HepG2 (cell line): ENCODE data around the gene SUMO1. TPM values are rescaled to one million over a fixed set of nuclear protein-coding genes. Genes with fewer than 3 reads are reported as not detected.

Source experiments
- ATAC-seq: fragments of 200-7000 bp; cut with Tn5 transposase; 3 replicates; pipeline ENCODE4 v1.9.1; 2020; ENCODE audit warnings: mild to moderate bottlenecking, moderate library complexity
- BruUV-seq: library from RNA; stranded (reverse); fragments of 400-500 nt; replicated peaks from 2 replicates; lab custom pipeline; 2021; lab: Mats Ljungman, UMichigan
- CTCF ChIA-PET: fragments of 300-600 bp; formaldehyde crosslinking; extraction: SDS; loops from one replicate; lab custom pipeline; 2021; ENCODE audit warnings: low total read pairs, inconsistent platforms, low intra/inter-chr PET ratio; lab: Yijun Ruan, JAX
- POLR2A ChIA-PET: fragments of 350-600 bp; sonication (Branson Sonifier 250); formaldehyde crosslinking; loops from one replicate; lab custom pipeline; 2020; ENCODE audit warnings: antibody characterized with exemption, inconsistent platforms; lab: Yijun Ruan, JAX
- DNase-seq: peaks from one replicate; pipeline ENCODE4 v3.0.0-alpha.2; 2015; ENCODE audit warnings: low spot score
- FAIRE-seq: peaks from 3 replicates; lab custom pipeline; 2011; peaks lifted over from hg19 to GRCh38; lab: Jason Lieb, UNC
- H2AFZ ChIP-seq: one replicate; pipeline ENCODE4 v1.6.1; 2011; ENCODE audit warnings: low read length, inconsistent platforms
- H3K27ac ChIP-seq: fragments of 300-600 bp; 3 replicates; pipeline ENCODE4 v1.8.0; 2011; ENCODE audit warnings: mixed run types, mild to moderate bottlenecking, mixed read lengths, low read length, inconsistent platforms; ENCODE audit not compliant: insufficient read depth; ENCODE audit errors: extremely low read length
- H3K27me3 ChIP-seq, 2 experiments: fragments of 200-600 bp in 1 of 2; 2 replicates in 1 of 2; 3 replicates in 1 of 2; pipeline versions ENCODE4 v1.6.0 to v1.8.0; 2011; ENCODE audit warnings: low read length in 2 of 2, mild to moderate bottlenecking in 2 of 2, moderate library complexity in 2 of 2, inconsistent platforms in 1 of 2; ENCODE audit not compliant: insufficient read depth in 2 of 2, control insufficient read depth in 1 of 2
- H3K36me3 ChIP-seq, 2 experiments: fragments of 200-600 bp in 1 of 2; replicated peaks in 1 of 2; 2 replicates in 1 of 2; 3 replicates in 1 of 2; pipeline versions ENCODE4 v1.5.1 to v1.8.0; 2011; ENCODE audit warnings: low read length in 2 of 2, inconsistent platforms in 1 of 2; ENCODE audit not compliant: insufficient read depth in 2 of 2, control insufficient read depth in 1 of 2
- H3K4me1 ChIP-seq: 2 replicates; pipeline ENCODE4 v1.5.1; 2012; ENCODE audit warnings: low read length, inconsistent platforms; ENCODE audit not compliant: insufficient read depth
- H3K4me2 ChIP-seq: 2 replicates; pipeline ENCODE4 v1.6.0; 2011; ENCODE audit warnings: low read depth, low read length, inconsistent platforms
- H3K4me3 ChIP-seq, 3 experiments: fragments of 200-600 bp in 1 of 3; sonication (generic), shearing (Covaris generic) in 1 of 3; replicated peaks in 1 of 3; 2 replicates each; pipeline ENCODE4 v1.5.1; 2011 to 2016; ENCODE audit warnings: low read length in 3 of 3, inconsistent platforms in 2 of 3, low read depth in 2 of 3, mild to moderate bottlenecking in 2 of 3, control low read depth in 1 of 3, mixed read lengths in 1 of 3; ENCODE audit not compliant: insufficient read depth in 1 of 3
- H3K79me2 ChIP-seq: one replicate; pipeline ENCODE4 v1.6.1; 2011; ENCODE audit warnings: low read length, inconsistent platforms; ENCODE audit not compliant: insufficient read depth
- H3K9ac ChIP-seq: 2 replicates; pipeline ENCODE4 v1.6.0; 2011; ENCODE audit warnings: mild to moderate bottlenecking, low read depth, low read length, inconsistent platforms; ENCODE audit not compliant: insufficient read depth
- H3K9me3 ChIP-seq: 2 replicates; pipeline ENCODE4 v1.5.1; 2012; ENCODE audit warnings: mild to moderate bottlenecking, low read length
- H4K20me1 ChIP-seq: 2 replicates; pipeline ENCODE4 v1.6.0; 2011; ENCODE audit warnings: inconsistent platforms, mild to moderate bottlenecking, low read length, moderate library complexity; ENCODE audit not compliant: insufficient read depth
- EED ChIP-seq: sonication (generic); formaldehyde crosslinking; IDR thresholded peaks from 2 replicates; pipeline ENCODE4 v1.5.0; 2020; ENCODE audit warnings: mild to moderate bottlenecking, missing genetic modification reagents
- EHMT2 ChIP-seq: fragments of 200-600 bp; sonication (generic); IDR thresholded peaks from 2 replicates; pipeline ENCODE4 v1.7.0; 2017; ENCODE audit warnings: antibody characterized with exemption, low read depth, low read length, borderline replicate concordance
- FLYWCH1 ChIP-seq: sonication (generic); formaldehyde crosslinking; IDR thresholded peaks from 2 replicates; pipeline ENCODE4 v1.8.1; 2023; ENCODE audit warnings: mild to moderate bottlenecking, missing genetic modification reagents
- KLF12 ChIP-seq: sonication (generic); formaldehyde crosslinking; IDR thresholded peaks from 2 replicates; pipeline ENCODE4 v1.4.0; 2020; ENCODE audit warnings: missing genetic modification reagents, borderline replicate concordance
- MIER2 ChIP-seq: IDR thresholded peaks from 2 replicates; pipeline ENCODE4 v1.6.1; 2016; ENCODE audit warnings: missing biosample characterization, missing genetic modification reagents
- SNAPC5 ChIP-seq: sonication (generic); formaldehyde crosslinking; IDR thresholded peaks from 2 replicates; pipeline ENCODE4 v1.8.1; 2023; ENCODE audit warnings: mild to moderate bottlenecking, missing genetic modification reagents, borderline replicate concordance
- SP1 ChIP-seq, 2 experiments: fragments of 450-650 bp in 1 of 2; sonication (generic) in 1 of 2; formaldehyde crosslinking in 1 of 2; IDR thresholded peaks; 2 replicates each; pipeline versions ENCODE4 v1.4.0 to v1.6.1; 2016 to 2020; ENCODE audit warnings: missing genetic modification reagents in 1 of 2
- SP4 ChIP-seq: sonication (generic); formaldehyde crosslinking; IDR thresholded peaks from 2 replicates; pipeline ENCODE4 v1.8.1; 2023; ENCODE audit warnings: mild to moderate bottlenecking, missing genetic modification reagents
- ZNF292 ChIP-seq: sonication (generic); formaldehyde crosslinking; IDR thresholded peaks from 2 replicates; pipeline ENCODE4 v1.8.1; 2022; ENCODE audit warnings: mild to moderate bottlenecking, low read depth, missing genetic modification reagents, borderline replicate concordance
- ZNF30 ChIP-seq: sonication (generic); formaldehyde crosslinking; IDR thresholded peaks from 2 replicates; pipeline ENCODE4 v1.5.0; 2020; ENCODE audit warnings: mild to moderate bottlenecking, missing genetic modification reagents
- ZNF629 ChIP-seq: sonication (generic); formaldehyde crosslinking; conservative IDR thresholded peaks from 2 replicates; pipeline ENCODE4 v1.5.0; 2020; ENCODE audit warnings: missing genetic modification reagents
- ZNF674 ChIP-seq: sonication (generic); formaldehyde crosslinking; IDR thresholded peaks from 2 replicates; pipeline ENCODE4 v1.5.0; 2020; ENCODE audit warnings: low read depth, mild to moderate bottlenecking, missing genetic modification reagents
- ZNF746 ChIP-seq: sonication (generic); formaldehyde crosslinking; IDR thresholded peaks from 2 replicates; pipeline ENCODE4 v1.8.0; 2022; ENCODE audit warnings: mild to moderate bottlenecking, missing genetic modification reagents
- WGBS: methylation state at CpG from one replicate; pipeline ENCODE4 v1.1.6; 2017; ENCODE audit warnings: low lambda C conversion rate; 5-methylcytosine and 5-hydroxymethylcytosine counted together
- in situ Hi-C: cut with HindIII; loops from 2 replicates; pipeline ENCODE4 v1.10.0; 2017; ENCODE audit warnings: low pct_unique_long_range_greater_than_20kb; ENCODE audit not compliant: extremely low pct_ligation_motif_present
- intact Hi-C: fragments of 100-400 bp; cut with micrococcal nuclease; formaldehyde crosslinking; loops from one replicate; pipeline ENCODE4 v1.10.0; 2022; ENCODE audit not compliant: unreplicated experiment
- polyA plus RNA-seq, 8 experiments: library from polyadenylated mRNA; depleted of rRNA in 3 of 8; stranded (reverse) in 7 of 8; unstranded in 1 of 8; fragments of >200 nt; fragmentation: Illumina TruSeq in 4 of 8; extraction: Trizol in 4 of 8; gene quantifications; 2 replicates each; pipeline versions ENCODE4 v1.2.1 to v1.2.3, GENCODE V29; 2011 to 2016; ENCODE audit warnings: low read depth in 4 of 8, missing spikeins in 1 of 8, mixed read lengths in 1 of 8; ENCODE audit not compliant: insufficient read depth in 1 of 8
- total RNA-seq, 5 experiments: library from RNA; depleted of rRNA; stranded (reverse); fragments of >200 nt; fragmentation: Illumina TruSeq; extraction: Trizol; gene quantifications; 2 replicates each; pipeline ENCODE4 v1.2.3, GENCODE V29; 2016; ENCODE audit warnings: low read depth in 1 of 5

The SUMO1 gene
- total and polyA plus RNA-seq, 2 of the 13 experiments (the other 11 are each of a cell fraction or from before 2014, with no cell fraction given) = 101 to 173 TPM

GRCh38 chr2:202201220-202202160 lies 36.9 kb downstream of the SUMO1 start:
- no peaks in the 10 kb centered on the region for H3K79me2 ChIP-seq
- in situ Hi-C loops = no loop called here
- TF ChIP-seq ZNF292 (CRISPR knock-in tag) (no peak), ZNF746 (CRISPR knock-in tag) (no peak), SP1 (IDR thresholded peaks at IDR 0.05) (no peak), SP1 (CRISPR knock-in tag; IDR thresholded peaks at IDR 0.05) (no peak), SP4 (no peak), ZNF629 (no peak), EED (CRISPR knock-in tag) (no peak), FLYWCH1 (CRISPR knock-in tag) (no peak), KLF12 (CRISPR knock-in tag) (no peak), MIER2 (CRISPR knock-in tag) (no peak), ZNF30 (CRISPR knock-in tag) (no peak), SNAPC5 (no peak), ZNF674 (CRISPR knock-in tag) (no peak), EHMT2 (no peak)
- TF ChIP-seq, all 625 proteins: peak for 0
- Histone ChIP-seq H3K27me3 (no peaks in the 10 kb centered on the region), H3K9me3 (no peaks in the 10 kb centered on the region), H3K27ac (no peak overlapping the region), H3K4me2 (no peak overlapping the region), H3K9ac (no peak overlapping the region), H3K4me3 (no peak overlapping the region), H4K20me1 (no peaks in the 10 kb centered on the region), H3K36me3 (peaks cover 0 to 14% of the 10 kb centered on the region in 2 experiments; a peak in 3 of 5 replicates), H3K4me1 (no peaks in the 10 kb centered on the region), H2AFZ (no peak overlapping the region)
- ATAC-seq (peak; percentile 62), FAIRE-seq (no peak), DNase-seq (no peak)
- BruUV-seq = no TSS peak
- CTCF ChIA-PET = no interaction called here
- WGBS = 87% methylated on average over 21 of the region's 21 CpGs
- POLR2A ChIA-PET = no interaction called here
- intact Hi-C loops = no loop called here
